Measurements from ENCODE around the gene STOML2. TPM values are rescaled to one million over a fixed set of nuclear protein-coding genes. Genes with fewer than 3 reads are reported as not detected.

STOML2 gene
- polyA plus RNA-seq, 1 donor (not counting 4 experiments of a cell fraction or from before 2014, with no cell fraction given): 149 TPM

- no peaks in the 10 kb centered on the region for H3K9me3 ChIP-seq (ENCODE audit: control insufficient read depth, low read depth, low read length)
- peak overlapping the region in 2 of 3 experiments; percentile 82 to 84 for H3K4me3 ChIP-seq (ENCODE audit: control insufficient read depth in 2 of 3, extremely low read depth in 1 of 3, insufficient read depth in 2 of 3, low read depth in 1 of 3, low read length in 3 of 3)
- peak overlapping the region; percentile 52 for H3K9ac ChIP-seq (ENCODE audit: control insufficient read depth, extremely low read depth, insufficient read depth, low read length)
- H3K4me2 ChIP-seq (ENCODE audit: control insufficient read depth, extremely low read depth, insufficient read depth, low read depth, low read length): peak overlapping the region; percentile 99
- H4K20me1 ChIP-seq (ENCODE audit: control insufficient read depth, extremely low read depth, insufficient read depth, low read length): no peaks in the 10 kb centered on the region
- H3K27me3 ChIP-seq (ENCODE audit: control insufficient read depth, extremely low read depth, insufficient read depth, low read length): no peaks in the 10 kb centered on the region
- peak overlapping the region; percentile 92 for H2AFZ ChIP-seq (ENCODE audit: control insufficient read depth, low read length)
- no peaks in the 10 kb centered on the region for H3K9me1 ChIP-seq (ENCODE audit: control insufficient read depth, extremely low read depth, insufficient read depth, low read length)
- FAIRE-seq (peak; percentile 84), DNase-seq (ENCODE audit: low read depth, low spot score) (peak; percentile 67)
- TF ChIP-seq CTCF (optimal IDR thresholded peaks at IDR 0.05 in 1 of 3, IDR thresholded peaks at IDR 0.05 in 1 of 3, conservative IDR thresholded peaks at IDR 0.05 in 1 of 3; ENCODE audit: extremely low read depth in 1 of 3, insufficient read depth in 2 of 3, low read length in 3 of 3): peak; percentile 93 to 97 (median 97)
- TF ChIP-seq EZH2 (IDR thresholded peaks at IDR 0.05; ENCODE audit: low read length): no peak
- H3K36me3 ChIP-seq (ENCODE audit: control insufficient read depth in 2 of 2, extremely low read depth in 1 of 2, insufficient read depth in 2 of 2, low read length in 2 of 2): no peaks in the 10 kb centered on the region
- peaks cover 28% of the 10 kb centered on the region for H3K4me1 ChIP-seq (ENCODE audit: control insufficient read depth, extremely low read depth, insufficient read depth, low read length)
- dilution Hi-C loops (cut with MboI; ENCODE audit: extremely low pct_ligation_motif_present, low sequenced_read_pairs): no loop called here
- peak overlapping the region; percentile 49 for H3K27ac ChIP-seq (ENCODE audit: control insufficient read depth, insufficient read depth, low read length)
- H3K79me2 ChIP-seq (ENCODE audit: control insufficient read depth, insufficient read depth, low read length): peaks cover 16% of the 10 kb centered on the region
These were observed 14.1 kb upstream of the STOML2 start for GRCh38 chr9:35116898-35117551.

GRCh38 chr9:35116539-35116897 is 13.6 kb upstream of the STOML2 start:
- TF ChIP-seq EZH2 (IDR thresholded peaks at IDR 0.05; ENCODE audit: low read length): no peak
- no peak for TF ChIP-seq CTCF (optimal IDR thresholded peaks at IDR 0.05 in 1 of 3, IDR thresholded peaks at IDR 0.05 in 1 of 3, conservative IDR thresholded peaks at IDR 0.05 in 1 of 3; ENCODE audit: extremely low read depth in 1 of 3, insufficient read depth in 2 of 3, low read length in 3 of 3)
- no peak for FAIRE-seq
- Histone ChIP-seq H3K27ac (ENCODE audit: control insufficient read depth, insufficient read depth, low read length) (peak overlapping the region; percentile 49), H3K9me1 (ENCODE audit: control insufficient read depth, extremely low read depth, insufficient read depth, low read length) (no peaks in the 10 kb centered on the region), H3K9ac (ENCODE audit: control insufficient read depth, extremely low read depth, insufficient read depth, low read length) (peak overlapping the region; percentile 52), H3K9me3 (ENCODE audit: control insufficient read depth, low read depth, low read length) (no peaks in the 10 kb centered on the region), H2AFZ (ENCODE audit: control insufficient read depth, low read length) (peak overlapping the region; percentile 92), H3K79me2 (ENCODE audit: control insufficient read depth, insufficient read depth, low read length) (peaks cover 19% of the 10 kb centered on the region), H3K36me3 (ENCODE audit: control insufficient read depth in 2 of 2, extremely low read depth in 1 of 2, insufficient read depth in 2 of 2, low read length in 2 of 2) (no peaks in the 10 kb centered on the region), H4K20me1 (ENCODE audit: control insufficient read depth, extremely low read depth, insufficient read depth, low read length) (no peaks in the 10 kb centered on the region), H3K4me1 (ENCODE audit: control insufficient read depth, extremely low read depth, insufficient read depth, low read length) (peaks cover 32% of the 10 kb centered on the region), H3K4me2 (ENCODE audit: control insufficient read depth, extremely low read depth, insufficient read depth, low read depth, low read length) (peak overlapping the region; percentile 99), H3K4me3 (ENCODE audit: control insufficient read depth in 2 of 3, extremely low read depth in 1 of 3, insufficient read depth in 2 of 3, low read depth in 1 of 3, low read length in 3 of 3) (peak overlapping the region; percentile 64 to 84 (median 82)), H3K27me3 (ENCODE audit: control insufficient read depth, extremely low read depth, insufficient read depth, low read length) (no peaks in the 10 kb centered on the region)
- no peak for DNase-seq (ENCODE audit: low read depth, low spot score)
- dilution Hi-C loops (cut with MboI; ENCODE audit: extremely low pct_ligation_motif_present, low sequenced_read_pairs): no loop called here
